Vagina (tissue), 2 donors: ENCODE measurements around the gene MRC1. TPM values are rescaled to one million over a fixed set of nuclear protein-coding genes. Genes with fewer than 3 reads are reported as not detected.

Experiments
- DNase-seq, 2 donors: peaks; one replicate each; pipeline ENCODE4 v3.0.0-alpha.2; 2017; ENCODE audit errors: extremely low spot score in 2 of 2
- H3K27ac ChIP-seq: fragments of 200-600 bp; sonication (generic); one replicate; pipeline ENCODE4 v1.5.1; 2019
- H3K27me3 ChIP-seq: fragments of 200-600 bp; sonication (generic); one replicate; pipeline ENCODE4 v1.5.1; 2019
- H3K36me3 ChIP-seq, 2 donors: fragments of 200-600 bp; sonication (generic); one replicate each; pipeline ENCODE4 v1.5.1; 2017 to 2019
- H3K4me1 ChIP-seq: fragments of 200-600 bp; sonication (generic); one replicate; pipeline ENCODE4 v1.5.1; 2019
- H3K4me3 ChIP-seq, 2 donors: fragments of 200-600 bp; sonication (generic); 1 replicate in 1 of 2; 2 replicates in 1 of 2; pipeline ENCODE4 v1.5.1; 2016 to 2019
- H3K9me3 ChIP-seq: fragments of 200-600 bp; sonication (generic); one replicate; pipeline ENCODE4 v1.5.1; 2019
- POLR2A ChIP-seq, 2 donors: fragments of 450-650 bp; IDR thresholded peaks; one replicate each; pipeline ENCODE4 v1.6.1; 2017; ENCODE audit warnings: antibody characterized with exemption in 2 of 2, mild to moderate bottlenecking in 2 of 2, moderate library complexity in 2 of 2
- POLR2AphosphoS5 ChIP-seq, 2 donors: sonication (generic); formaldehyde crosslinking; IDR thresholded peaks; one replicate each; pipeline ENCODE4 v1.9.0; 2017; ENCODE audit warnings: antibody characterized with exemption in 2 of 2, mild to moderate bottlenecking in 2 of 2, low read depth in 1 of 2; ENCODE audit not compliant: insufficient read depth in 1 of 2
- intact Hi-C: fragments of 100-400 bp; cut with DNase I; formaldehyde crosslinking; loops from one replicate; pipeline ENCODE4 v1.15.1; 2023
- total RNA-seq: library from RNA; depleted of rRNA; stranded (reverse); fragments of >200 nt; gene quantifications from one replicate; pipeline ENCODE4 v1.2.3, GENCODE V29; 2016
- TF ChIP-seq, protein P1 (sequence below), 3 experiments: fragments of 450-650 bp in 2 of 3; fragments of 200-600 bp in 1 of 3; sonication (generic) in 1 of 3; IDR thresholded peaks; one replicate each; pipeline ENCODE4 v1.5.1; 2017 to 2019; ENCODE audit warnings: antibody characterized with exemption in 3 of 3, mild to moderate bottlenecking in 2 of 3, moderate library complexity in 2 of 3

Gene MRC1
- total RNA-seq, 1 donor from 2014 or later: 18.9 TPM

DNA sequence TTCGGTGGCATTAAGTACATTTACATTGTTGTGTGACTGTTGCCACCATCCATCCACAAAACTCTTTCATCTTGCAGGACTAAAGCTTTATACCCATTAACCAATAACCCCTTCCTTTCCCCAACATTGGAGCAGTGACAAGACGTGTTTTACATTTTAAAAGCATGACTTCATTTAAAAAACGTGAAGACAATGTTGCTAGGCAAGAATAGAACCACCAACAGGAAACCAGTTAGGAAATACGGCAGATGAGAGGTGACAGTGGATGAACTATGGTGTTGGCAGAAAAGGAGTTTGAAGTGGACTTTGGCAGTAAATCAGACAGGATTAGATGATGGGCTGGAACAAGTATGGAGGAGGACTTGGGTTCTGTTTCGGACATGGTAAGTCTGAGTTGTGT, 40.2 kb upstream of the MRC1 start:
- intact Hi-C loops: no loop called here
- TF ChIP-seq, protein P1, sequence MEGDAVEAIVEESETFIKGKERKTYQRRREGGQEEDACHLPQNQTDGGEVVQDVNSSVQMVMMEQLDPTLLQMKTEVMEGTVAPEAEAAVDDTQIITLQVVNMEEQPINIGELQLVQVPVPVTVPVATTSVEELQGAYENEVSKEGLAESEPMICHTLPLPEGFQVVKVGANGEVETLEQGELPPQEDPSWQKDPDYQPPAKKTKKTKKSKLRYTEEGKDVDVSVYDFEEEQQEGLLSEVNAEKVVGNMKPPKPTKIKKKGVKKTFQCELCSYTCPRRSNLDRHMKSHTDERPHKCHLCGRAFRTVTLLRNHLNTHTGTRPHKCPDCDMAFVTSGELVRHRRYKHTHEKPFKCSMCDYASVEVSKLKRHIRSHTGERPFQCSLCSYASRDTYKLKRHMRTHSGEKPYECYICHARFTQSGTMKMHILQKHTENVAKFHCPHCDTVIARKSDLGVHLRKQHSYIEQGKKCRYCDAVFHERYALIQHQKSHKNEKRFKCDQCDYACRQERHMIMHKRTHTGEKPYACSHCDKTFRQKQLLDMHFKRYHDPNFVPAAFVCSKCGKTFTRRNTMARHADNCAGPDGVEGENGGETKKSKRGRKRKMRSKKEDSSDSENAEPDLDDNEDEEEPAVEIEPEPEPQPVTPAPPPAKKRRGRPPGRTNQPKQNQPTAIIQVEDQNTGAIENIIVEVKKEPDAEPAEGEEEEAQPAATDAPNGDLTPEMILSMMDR (IDR thresholded peaks at IDR 0.05): no peak
- no peak for TF ChIP-seq POLR2AphosphoS5 (IDR thresholded peaks at IDR 0.05; ENCODE audit: insufficient read depth in 1 of 2, low read depth in 1 of 2)
- Histone ChIP-seq H3K4me3 (no peak overlapping the region), H3K9me3 (no peaks in the 10 kb centered on the region), H3K27ac (no peak overlapping the region), H3K36me3 (no peaks in the 10 kb centered on the region), H3K4me1 (no peaks in the 10 kb centered on the region), H3K27me3 (no peaks in the 10 kb centered on the region)
- no peak for DNase-seq

DNA sequence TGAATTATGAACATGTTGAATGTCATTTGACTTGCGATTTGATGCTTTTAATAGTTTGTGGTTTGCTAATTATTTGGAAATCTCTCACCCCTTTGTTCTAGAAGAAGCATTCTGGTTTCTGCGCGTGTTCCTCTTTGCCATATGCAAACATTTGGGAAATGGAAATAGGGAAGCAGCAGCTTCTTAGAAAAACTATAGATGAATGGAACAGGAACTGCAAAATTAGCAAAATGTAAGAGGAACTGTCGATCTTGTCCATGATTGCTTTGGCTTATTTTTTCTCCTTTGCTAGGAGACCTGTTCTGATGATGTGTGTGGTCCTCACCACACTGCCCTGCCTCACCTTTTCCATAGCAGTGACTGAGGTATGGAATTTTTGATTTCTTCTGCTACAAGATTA, 38.1 kb upstream of the MRC1 start:
- Histone ChIP-seq H3K27me3 (no peaks in the 10 kb centered on the region), H3K27ac (no peak overlapping the region), H3K36me3 (no peaks in the 10 kb centered on the region), H3K4me1 (no peaks in the 10 kb centered on the region), H3K9me3 (no peaks in the 10 kb centered on the region), H3K4me3 (no peak overlapping the region)
- TF ChIP-seq POLR2A (IDR thresholded peaks at IDR 0.05) (no peak), POLR2AphosphoS5 (IDR thresholded peaks at IDR 0.05; ENCODE audit: insufficient read depth in 1 of 2, low read depth in 1 of 2) (no peak)
- TF ChIP-seq, protein P1 (IDR thresholded peaks at IDR 0.05): no peak
- DNase-seq: no peak
- intact Hi-C loops: no loop called here

DNA sequence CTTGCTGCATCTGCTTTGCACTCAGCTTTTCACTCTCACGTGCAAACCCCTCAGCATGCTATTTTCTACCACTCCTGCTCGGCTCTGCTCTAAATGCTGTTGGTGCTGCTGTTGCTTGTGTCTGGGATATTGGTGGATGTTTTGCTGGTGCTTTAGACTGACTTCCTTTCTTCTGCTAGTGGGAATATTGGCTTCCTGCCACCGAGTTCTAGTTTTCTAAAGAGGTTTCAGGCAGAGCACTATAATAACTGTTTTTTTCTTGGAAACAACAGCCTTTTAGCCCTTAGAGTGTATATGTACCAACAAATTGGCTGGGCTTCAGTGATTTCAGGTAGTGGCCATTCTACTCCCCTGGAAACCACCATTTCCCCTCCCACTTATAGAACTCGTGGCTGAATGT, 29.4 kb upstream of the MRC1 start:
- intact Hi-C loops: no loop called here
- H3K9me3 ChIP-seq: no peaks in the 10 kb centered on the region
- no peaks in the 10 kb centered on the region for H3K36me3 ChIP-seq
- no peaks in the 10 kb centered on the region for H3K4me1 ChIP-seq
- DNase-seq: no peak
- no peaks in the 10 kb centered on the region for H3K27me3 ChIP-seq
- TF ChIP-seq POLR2A (IDR thresholded peaks at IDR 0.05) (no peak), POLR2AphosphoS5 (IDR thresholded peaks at IDR 0.05; ENCODE audit: insufficient read depth in 1 of 2, low read depth in 1 of 2) (no peak)
- TF ChIP-seq, protein P1 (IDR thresholded peaks at IDR 0.05): no peak
- no peak overlapping the region for H3K4me3 ChIP-seq
- no peak overlapping the region for H3K27ac ChIP-seq

DNA sequence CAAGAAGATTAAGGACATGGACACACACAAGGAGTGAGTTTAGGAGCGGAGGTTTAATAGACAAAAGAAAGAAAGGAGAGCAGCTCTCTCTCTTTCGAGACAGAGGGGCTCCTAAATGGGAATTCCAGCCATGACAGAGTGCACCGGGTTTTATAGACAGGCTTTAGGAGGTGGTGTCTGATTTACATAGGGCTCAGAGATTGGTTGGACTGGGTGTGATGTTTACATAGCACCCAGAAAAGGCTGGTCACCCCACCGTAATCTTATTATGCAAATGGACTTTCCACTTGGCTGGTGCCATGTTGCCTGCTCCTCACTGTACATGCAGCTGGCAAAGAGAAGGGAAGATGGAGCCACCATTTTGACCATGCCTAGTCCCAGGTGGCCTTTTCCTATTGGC, 28.4 kb upstream of the MRC1 start:
- H3K27me3 ChIP-seq: no peaks in the 10 kb centered on the region
- no peak for DNase-seq
- no peaks in the 10 kb centered on the region for H3K36me3 ChIP-seq
- no peaks in the 10 kb centered on the region for H3K4me1 ChIP-seq
- H3K9me3 ChIP-seq: no peaks in the 10 kb centered on the region
- TF ChIP-seq, protein P1 (IDR thresholded peaks at IDR 0.05): no peak
- TF ChIP-seq POLR2AphosphoS5 (IDR thresholded peaks at IDR 0.05; ENCODE audit: insufficient read depth in 1 of 2, low read depth in 1 of 2): no peak
- TF ChIP-seq POLR2A (IDR thresholded peaks at IDR 0.05): no peak
- H3K4me3 ChIP-seq: no peak overlapping the region
- no peak overlapping the region for H3K27ac ChIP-seq
- intact Hi-C loops: no loop called here

DNA sequence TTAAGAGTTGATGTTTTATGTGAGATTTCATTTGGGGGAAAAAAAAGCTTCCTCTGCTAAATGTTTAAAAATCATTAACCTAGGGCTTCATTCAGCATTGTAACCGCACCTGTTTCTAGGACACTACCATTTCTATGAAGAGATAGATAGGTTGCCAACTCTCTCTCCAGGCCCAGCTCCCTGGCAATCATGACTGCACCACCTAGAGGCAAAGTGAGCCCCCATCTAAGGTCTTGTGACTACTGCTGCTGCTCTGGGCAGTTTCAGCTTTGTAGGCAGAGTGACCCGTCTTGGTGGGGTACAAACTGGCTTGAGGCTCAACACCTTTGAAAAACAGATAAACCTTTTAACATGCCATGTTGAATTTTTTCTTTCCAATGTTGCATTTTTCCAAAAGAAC, 27.3 kb upstream of the MRC1 start:
- Histone ChIP-seq H3K27ac (no peak overlapping the region), H3K4me3 (no peak overlapping the region), H3K27me3 (no peaks in the 10 kb centered on the region), H3K9me3 (no peaks in the 10 kb centered on the region), H3K36me3 (no peaks in the 10 kb centered on the region), H3K4me1 (no peaks in the 10 kb centered on the region)
- TF ChIP-seq POLR2A (IDR thresholded peaks at IDR 0.05): no peak
- TF ChIP-seq, protein P1 (IDR thresholded peaks at IDR 0.05): no peak
- no peak for TF ChIP-seq POLR2AphosphoS5 (IDR thresholded peaks at IDR 0.05; ENCODE audit: insufficient read depth in 1 of 2, low read depth in 1 of 2)
- intact Hi-C loops: no loop called here
- DNase-seq: no peak
